Subcutaneous preadipocyte (primary cell): ENCODE data around the gene SLC25A53. TPM values are rescaled to one million over a fixed set of nuclear protein-coding genes. Genes with fewer than 3 reads are reported as not detected.

ENCODE experiments used
- total RNA-seq: library from RNA; depleted of rRNA; stranded (reverse); fragments of >200 nt; gene quantifications from 2 replicates; pipeline ENCODE4 v1.2.3, GENCODE V29; 2012

Gene SLC25A53
- 7.4 and 9.9 TPM in 2 replicates for total RNA-seq

GRCh38 chrX:104156630-104157529 lies at the start of gene SLC25A53:
SLC25A53 (minus strand) TSS chrX:104157009; CDS start chrX:104105257, 51,752 bp downstream.

GRCh38 chrX:104165894-104166734 lies 9.3 kb upstream of the SLC25A53 start, which contains the start of gene FAM199X:
FAM199X (plus strand) TSS chrX:104166453; CDS start chrX:104166786, 333 bp downstream.

GRCh38 chrX:104112326-104112951 lies 44.4 kb downstream of the SLC25A53 start, which contains the start of gene ZCCHC18:
ZCCHC18 (plus strand) TSS chrX:104112523; CDS start chrX:104114112, 1,589 bp downstream.

GRCh38 chrX:104075778-104076445 lies 80.9 kb downstream of the SLC25A53 start, which contains the start of gene TMSB15C:
TMSB15C (minus strand) TSS chrX:104076236.

Other genes with a start within 250 kb of the SLC25A53 start
- 1.6 and 3.3 TPM in 2 replicates for gene TMSB15B, start 194.4 kb downstream of the SLC25A53 start, total RNA-seq
- gene H2BW1, start 143.3 kb downstream of the SLC25A53 start, total RNA-seq, result not detected in 2 replicates
- gene H2BW2, start 117.1 kb downstream of the SLC25A53 start, total RNA-seq, result not detected in 2 replicates
- 1.1 and 1.2 TPM in 2 replicates for gene TMSB15C, start 80.8 kb downstream of the SLC25A53 start, total RNA-seq
- gene ZCCHC18, start 44.5 kb downstream of the SLC25A53 start, total RNA-seq, result 0.37 TPM in 1 of 2 replicates, not detected in the other
- gene FAM199X, start 9.4 kb upstream of the SLC25A53 start, total RNA-seq, result 10.3 and 15.1 TPM in 2 replicates
- gene ESX1, start 97.9 kb upstream of the SLC25A53 start, total RNA-seq, result not detected in 2 replicates